Erythroblast (primary cell): ENCODE data around the gene ALG6.
"Not testable (repeated sequence)": the region's sequence is repeated elsewhere in the genome, so short reads cannot be mapped to it uniquely, and the experiment has no call there.

ENCODE experiments used
- GATA1 ChIP-seq: IDR thresholded peaks from 2 replicates; pipeline ENCODE4 v1.6.1; 2011; ENCODE audit warnings: low read depth, mild to moderate bottlenecking, control low read depth, low read length, moderate library complexity
- POLR2A ChIP-seq: IDR thresholded peaks from 2 replicates; pipeline ENCODE4 v1.6.1; 2011; ENCODE audit warnings: mild to moderate bottlenecking, low read length

GRCh38 chr1:63420746-63421145 is 53.3 kb downstream of the ALG6 start:
- TF ChIP-seq POLR2A, GATA1: not testable (repeated sequence)
